HG03571 (cell line): ENCODE results near the gene GLT1D1.

Experiments
- ATAC-seq: cut with Tn5 transposase; IDR thresholded peaks from one replicate; pipeline ENCODE4 v1.9.1; 2021; ENCODE audit not compliant: unreplicated experiment

GLT1D1 gene

GRCh38 chr12:128853600-128854197 is 421 bp downstream of the GLT1D1 start:
- ATAC-seq = no peak

- no peak for ATAC-seq
Observed at GRCh38 chr12:128856035-128856790, 2.9 kb downstream of the GLT1D1 start.

- no peak for ATAC-seq
Observed at GRCh38 chr12:128856791-128857078, 3.5 kb downstream of the GLT1D1 start.

DNA sequence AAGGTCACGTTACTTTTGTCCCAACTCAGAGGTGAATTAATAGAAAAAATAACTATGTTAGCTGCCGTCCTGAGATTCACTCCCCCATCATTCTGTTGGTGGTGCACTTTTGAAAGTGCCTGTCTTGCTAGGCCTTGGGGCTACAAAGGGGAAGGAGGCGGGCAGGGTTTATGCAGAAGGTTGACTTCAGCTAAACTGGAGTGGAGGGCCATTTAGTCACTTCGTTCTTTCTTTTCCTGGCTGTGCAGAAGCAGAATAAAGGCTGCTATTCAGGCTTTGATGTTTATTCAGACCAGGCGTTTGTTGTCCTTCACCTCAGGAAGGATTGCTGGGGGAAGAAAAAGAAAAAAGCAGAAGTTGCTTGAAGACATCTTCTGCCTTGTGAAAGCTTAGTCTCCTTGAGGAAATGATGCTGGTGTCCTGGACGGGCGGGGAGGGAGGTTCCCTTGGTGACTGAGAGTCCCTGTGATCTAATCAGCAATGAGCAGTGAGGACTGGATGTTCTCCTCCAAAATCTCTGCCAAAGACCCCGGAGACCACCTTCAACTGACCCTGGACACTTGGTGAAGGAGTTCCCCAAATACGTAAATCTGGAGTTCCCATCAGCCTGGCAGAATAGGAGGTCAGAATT is 4.0 kb downstream of the GLT1D1 start:
- no peak for ATAC-seq

GRCh38 chr12:128859311-128859710 is 6.0 kb downstream of the GLT1D1 start:
- no peak for ATAC-seq

- ATAC-seq = no peak
Observed at GRCh38 chr12:128861226-128862016, 8.1 kb downstream of the GLT1D1 start.

DNA sequence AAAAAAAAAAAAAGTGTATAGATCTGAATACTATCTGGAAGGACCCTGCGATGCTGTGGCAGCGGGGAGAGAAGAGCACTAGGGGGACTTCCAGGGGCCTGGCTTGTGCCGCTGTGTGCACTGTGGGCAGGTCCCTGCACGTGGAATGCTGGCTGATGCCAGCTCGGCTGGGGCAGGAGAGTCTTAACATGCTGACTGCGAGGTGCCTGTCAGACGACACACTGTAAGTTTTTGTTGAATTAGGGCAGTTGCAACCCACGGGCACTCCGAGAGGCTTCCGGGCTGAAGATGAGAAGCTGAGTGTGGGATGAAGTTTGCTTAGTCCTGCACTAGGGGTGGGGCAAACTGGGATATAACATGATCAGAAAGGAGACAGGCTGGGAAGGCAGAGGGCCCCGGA is 10.7 kb downstream of the GLT1D1 start:
- ATAC-seq = no peak

- ATAC-seq = no peak
Observed at GRCh38 chr12:128864516-128865186, 11.4 kb downstream of the GLT1D1 start.

- ATAC-seq = no peak
Observed at GRCh38 chr12:128867466-128867865, 14.2 kb downstream of the GLT1D1 start.

GRCh38 chr12:128871516-128871892 is 18.2 kb downstream of the GLT1D1 start:
- ATAC-seq = no peak

- ATAC-seq = no peak
Observed at GRCh38 chr12:128872303-128872702, 19.0 kb downstream of the GLT1D1 start.

DNA sequence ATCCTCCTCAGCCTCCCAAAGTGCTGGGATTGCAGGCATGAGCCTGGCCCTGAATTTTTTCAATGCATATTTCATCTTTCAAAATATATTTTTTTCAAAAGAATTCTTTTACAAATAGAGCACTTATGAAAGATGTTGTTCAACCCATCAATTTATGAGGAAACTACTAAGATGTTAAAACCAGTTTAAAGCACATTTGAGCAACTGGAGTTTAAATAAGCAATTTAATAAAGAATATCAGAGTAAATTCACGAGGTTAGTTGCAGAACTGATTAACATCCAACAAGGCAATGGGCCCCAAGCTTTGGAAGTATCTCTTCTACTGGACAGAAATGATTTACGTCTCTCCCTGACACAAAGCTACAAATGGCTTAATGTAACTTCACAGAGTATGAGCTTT is 23.3 kb downstream of the GLT1D1 start:
- ATAC-seq = no peak

DNA sequence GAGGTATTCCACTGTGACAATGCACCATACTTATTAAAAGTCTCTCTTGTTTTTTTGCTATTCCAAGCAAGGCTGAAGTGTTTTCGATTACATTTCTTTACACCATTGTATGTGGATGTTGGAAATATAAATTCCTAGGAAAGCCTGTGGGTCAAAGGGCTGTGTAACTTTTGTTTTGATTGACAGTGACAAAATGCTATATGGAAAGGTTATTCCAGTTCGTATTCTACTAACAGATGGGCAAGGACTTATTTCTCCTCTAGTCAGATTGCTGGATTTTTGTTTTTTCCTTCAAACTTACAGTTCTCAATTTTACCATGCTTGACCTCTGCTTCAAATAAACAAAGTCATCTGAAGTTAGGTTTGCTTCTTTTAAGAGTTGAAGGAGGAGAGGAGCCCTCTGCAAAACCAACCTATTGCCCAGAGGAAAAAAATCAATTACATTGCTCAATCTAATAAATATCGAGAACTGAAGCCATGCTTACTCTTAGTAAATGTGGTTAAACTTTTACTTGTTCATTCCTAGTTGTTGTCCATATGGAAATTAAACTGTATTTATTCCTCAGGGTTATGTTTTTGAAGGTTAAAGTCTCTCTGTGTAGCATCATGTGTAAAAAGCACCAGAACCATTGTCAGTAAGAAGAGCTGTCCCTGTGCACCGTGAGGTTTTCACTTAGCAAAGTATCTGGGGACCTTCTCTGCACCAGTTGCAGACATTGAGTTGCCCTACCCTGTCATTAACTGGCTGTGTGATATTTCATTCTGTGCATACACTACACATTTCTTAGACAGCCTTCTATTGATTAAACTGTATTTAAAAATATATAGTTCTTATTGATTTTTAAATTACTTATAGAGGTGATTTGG is 26.9 kb downstream of the GLT1D1 start:
- ATAC-seq = no peak

- no peak for ATAC-seq
Observed at GRCh38 chr12:128891856-128892255, 38.6 kb downstream of the GLT1D1 start.

- no peak for ATAC-seq
Observed at GRCh38 chr12:128903236-128903635, 50.0 kb downstream of the GLT1D1 start.

- no peak for ATAC-seq
Observed at GRCh38 chr12:128905003-128905544, 51.8 kb downstream of the GLT1D1 start.

DNA sequence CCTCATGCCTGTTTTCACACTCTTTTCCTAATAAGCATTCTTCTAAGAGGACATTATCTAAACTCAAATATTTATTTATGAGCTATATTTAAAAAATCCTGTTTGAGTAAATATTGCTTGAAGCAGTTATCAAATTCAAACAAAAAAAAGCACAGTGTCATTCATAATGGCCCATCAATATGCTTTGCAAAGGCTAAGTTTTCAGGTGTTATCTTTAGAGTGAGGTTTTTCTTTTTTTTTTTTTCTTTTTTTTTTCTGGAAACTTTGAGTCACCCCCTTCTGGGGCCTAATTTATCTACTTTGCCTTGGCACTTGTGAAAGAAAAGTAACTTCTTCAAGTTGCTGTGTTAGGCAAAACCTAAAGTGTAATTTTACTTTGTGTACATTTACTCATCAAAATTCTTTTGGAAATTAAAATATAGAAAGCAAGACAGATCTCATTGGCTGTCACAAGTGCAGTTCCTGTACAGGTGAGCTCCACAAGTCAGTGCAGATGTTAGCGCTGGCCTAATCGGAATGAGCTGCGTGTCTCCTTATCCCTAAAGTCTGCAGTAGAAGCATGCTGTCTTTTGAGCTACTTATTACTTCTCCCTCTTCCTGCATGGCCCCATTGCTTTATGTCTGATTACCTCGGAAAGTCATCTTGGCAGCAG is 53.3 kb downstream of the GLT1D1 start:
- no peak for ATAC-seq

- ATAC-seq = no peak
Observed at GRCh38 chr12:128908254-128908653, 55.0 kb downstream of the GLT1D1 start.

- ATAC-seq = no peak
Observed at GRCh38 chr12:128909653-128910052, 56.4 kb downstream of the GLT1D1 start.
